Inferior parietal cortex (tissue), 1 donor: Measurements from ENCODE around the gene DPYD.
"Not testable (repeated sequence)": the region's sequence is repeated elsewhere in the genome, so short reads cannot be mapped to it uniquely, and the experiment has no call there.

Source experiments
- DNase-seq: peaks from one replicate; pipeline ENCODE4 v3.0.0-alpha.2; 2016; ENCODE audit errors: extremely low spot score

Gene DPYD

DNA sequence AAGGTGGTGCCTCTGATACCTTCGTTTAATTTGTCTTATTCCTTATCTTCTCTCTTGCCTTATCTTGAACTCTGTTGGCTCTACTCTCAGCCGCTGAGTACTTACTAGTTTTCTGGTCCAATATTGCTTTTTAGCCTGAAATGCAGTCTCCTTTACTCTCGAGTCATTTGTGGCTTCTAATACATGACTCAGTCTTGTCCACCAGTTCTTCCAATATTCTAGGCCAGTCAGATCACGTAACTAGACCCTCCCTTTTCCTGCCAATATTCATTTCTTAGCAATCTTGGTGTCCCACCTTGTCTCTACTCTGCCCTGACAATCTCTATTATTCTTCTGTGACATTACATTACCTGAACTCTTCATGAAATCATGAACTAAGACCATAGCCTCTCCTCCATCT is 555.8 kb downstream of the DPYD start:
- DNase-seq, result no peak

DNA sequence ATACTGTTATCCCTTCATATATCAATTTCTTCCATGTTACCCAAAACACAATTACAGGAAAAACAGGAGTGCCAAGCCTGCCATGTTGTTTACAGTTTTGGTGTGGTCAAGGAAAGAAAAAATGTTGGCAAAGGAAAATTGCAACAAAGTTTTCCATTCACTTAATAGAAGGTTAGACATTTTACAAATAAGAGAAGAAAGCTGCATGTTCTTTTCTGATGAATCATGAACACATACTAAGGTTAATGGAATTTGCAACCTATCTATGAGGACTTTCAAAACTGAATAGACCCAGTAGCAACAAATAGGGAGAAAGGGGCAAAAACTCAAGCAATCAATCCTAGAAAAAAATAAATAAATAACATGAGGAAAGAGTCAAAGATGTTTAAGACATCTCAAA is 556.7 kb downstream of the DPYD start:
- no peak for DNase-seq

DNA sequence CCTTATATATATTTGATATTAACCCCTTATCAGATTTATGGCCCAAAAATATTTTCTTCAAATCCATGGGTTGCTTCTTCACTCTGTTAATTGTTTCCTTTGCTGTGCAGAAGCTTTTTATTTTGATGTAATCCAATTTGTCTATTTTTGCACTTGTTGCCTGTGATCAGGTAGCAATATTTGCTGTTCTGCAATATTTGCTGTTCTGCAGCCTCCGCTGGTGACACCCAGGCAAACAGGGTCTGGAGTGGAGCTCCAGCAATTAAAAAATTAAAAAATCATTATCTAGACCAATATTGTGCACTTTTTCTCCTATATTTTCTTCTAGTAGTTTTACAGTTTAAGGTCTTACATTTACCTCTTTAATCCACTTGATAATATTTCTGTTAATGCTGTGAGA is 564.5 kb downstream of the DPYD start:
- no peak for DNase-seq

DNA sequence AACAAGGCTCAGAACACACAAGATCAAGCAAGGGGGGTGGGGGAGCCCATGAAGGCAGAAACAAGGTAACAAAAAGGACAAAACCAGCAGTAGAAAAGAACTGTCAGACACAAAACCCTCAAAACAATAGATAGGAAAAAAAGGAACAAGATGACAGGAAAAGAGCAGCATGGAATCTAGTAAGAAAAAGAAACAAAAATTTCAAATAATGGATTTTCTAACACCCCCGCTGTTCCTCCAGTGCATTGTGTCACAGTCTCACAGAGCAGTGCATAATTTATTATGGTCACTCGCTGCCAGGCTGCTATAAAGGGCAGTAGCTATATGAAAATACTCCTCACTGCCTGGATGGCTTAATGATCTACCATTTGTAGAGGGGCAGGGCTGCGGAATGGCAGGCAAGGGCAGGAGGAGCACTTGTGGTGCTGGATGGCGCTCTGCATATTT is 567.9 kb downstream of the DPYD start:
- no peak for DNase-seq

DNA sequence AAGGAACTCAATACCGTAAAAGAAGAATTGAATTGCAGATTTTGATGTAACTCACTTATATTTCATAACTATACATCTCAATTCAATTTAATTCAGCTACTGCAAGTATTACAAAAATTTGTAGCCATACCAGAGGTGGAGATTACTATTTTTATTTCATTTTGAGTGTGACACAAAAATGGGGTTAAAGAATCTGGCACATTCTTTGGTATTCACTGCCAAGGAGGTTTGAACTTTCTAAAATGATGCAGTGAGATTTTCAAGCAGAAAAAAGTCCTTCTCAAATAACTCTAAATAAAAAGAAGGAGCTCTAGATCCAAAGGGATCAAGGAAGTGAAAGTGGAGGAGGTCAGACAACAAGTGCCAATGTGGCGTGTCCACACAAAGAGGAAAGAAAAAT is 569.0 kb downstream of the DPYD start:
- DNase-seq, result no peak

DNA sequence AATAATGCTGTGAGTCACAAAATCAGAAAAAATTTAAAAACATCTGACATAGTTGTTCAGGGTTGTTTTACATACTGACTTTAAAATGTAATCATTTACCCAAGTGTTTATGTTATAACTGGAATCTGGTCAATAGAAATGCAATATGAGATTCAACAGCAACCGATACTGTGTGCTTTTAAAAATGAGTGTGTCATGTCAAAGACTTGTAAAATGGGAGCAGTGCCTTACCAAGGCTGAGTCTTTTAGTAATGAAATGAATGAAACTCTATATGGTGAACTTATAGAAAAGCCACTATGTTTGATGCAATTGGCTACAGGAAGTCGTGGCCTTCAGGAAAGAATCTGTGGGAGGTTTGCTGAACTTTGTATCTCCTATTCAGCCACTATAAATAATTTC is 570.2 kb downstream of the DPYD start:
- no peak for DNase-seq

DNA sequence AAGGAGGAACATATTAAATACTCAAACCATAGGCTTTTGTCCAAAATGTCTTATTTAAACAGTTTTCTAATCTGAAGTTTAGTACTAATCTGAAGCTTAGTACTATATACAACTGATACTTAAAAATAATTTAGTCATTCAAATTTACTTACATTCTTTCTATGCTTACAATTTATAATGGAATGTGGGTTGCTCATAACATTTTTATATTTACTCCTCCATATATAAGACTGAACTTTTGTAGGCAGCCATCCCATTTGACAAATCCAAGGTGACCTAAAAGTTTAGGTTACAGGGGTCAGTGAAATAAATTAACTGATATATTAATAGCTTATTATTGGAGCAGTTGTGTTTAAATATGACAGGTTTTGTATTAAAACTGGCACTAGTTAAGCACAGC is 570.6 kb downstream of the DPYD start:
- DNase-seq, result no peak

DNA sequence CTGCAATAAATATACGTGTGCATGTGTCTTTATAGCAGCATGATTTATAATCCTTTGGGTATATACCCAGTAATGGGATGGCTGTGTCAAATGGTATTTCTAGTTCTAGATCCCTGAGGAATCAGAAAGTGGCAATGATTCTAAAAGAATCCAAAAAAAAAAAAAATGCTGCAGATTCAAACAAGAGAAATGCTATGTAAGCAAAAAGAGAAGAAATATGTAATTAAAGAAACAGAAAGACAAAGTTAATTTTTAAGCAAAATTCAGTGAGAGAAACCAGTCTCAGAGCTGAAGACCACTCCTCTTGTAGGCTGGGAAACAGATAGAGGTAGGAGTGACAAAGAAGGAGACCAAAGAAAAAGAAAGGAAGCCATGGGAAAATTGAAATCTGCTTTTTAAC is 571.0 kb downstream of the DPYD start:
- DNase-seq, result not testable (repeated sequence)

DNA sequence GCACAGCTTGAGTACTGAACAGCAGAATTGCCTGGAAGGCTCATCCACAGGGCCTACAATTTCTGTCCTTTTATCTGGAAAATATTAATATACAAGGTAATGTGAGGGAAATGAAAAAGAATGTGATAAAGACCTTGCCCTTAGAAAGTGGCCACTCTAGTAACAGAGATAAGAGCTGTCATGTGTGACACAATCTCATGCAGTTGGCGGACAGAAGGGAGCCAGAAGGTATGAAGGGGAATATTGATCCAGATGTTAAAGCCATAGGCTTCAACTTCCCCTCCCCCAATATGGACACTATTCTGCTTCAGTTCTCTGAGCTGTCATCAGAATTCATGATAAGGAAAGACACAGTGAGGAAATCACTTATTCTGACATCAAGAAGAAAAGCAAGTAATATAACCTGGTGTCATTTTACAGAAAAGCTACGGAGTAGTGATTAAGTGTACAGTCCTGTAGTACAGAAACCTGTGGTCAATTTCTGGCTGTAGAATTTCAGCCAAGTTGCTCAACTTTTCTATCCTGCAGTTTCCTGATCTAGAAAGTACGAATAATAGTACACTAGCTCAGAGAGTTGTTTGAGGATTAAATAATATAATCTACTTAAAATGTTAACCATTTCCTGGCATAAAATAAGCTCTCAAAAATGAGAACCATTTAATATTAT is 572.1 kb downstream of the DPYD start:
- DNase-seq, result no peak

DNA sequence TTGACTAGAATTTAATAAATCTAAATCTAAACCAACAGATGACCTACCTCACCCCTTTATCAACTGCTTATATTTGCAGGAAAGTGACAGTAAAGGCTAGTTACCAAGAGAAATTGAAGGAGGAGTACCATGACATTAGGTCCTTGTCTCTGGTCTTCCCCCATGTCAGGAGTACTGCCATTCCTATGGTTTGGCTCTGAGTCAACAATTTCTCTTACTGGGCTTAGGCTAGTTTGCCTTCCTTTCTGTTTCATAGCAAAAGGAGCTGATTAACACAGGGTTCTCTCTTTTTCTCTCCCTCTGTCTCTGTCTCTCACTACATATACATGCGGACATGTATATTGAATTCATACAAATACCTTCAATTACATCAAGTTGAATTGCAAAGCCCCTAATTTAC is 579.9 kb downstream of the DPYD start:
- no peak for DNase-seq

DNA sequence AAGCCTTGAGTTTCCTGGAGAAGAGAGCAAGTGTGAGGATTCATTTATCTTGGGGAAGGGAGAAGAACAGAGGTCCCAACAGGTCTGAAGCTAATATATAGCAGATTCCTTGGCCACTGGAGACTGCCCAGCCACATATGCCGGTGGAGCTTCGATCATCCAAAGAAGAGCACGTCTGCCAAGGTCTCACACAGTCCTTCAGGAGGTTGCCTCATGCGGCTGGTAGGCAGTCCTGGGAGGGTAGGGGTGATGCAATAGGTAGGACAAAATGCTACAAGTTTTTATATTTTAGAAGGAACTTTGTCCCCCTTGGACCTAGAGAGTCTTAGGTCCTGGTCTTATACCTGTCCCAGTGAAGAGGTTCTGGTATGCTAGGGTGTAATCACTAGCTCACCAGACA is 582.5 kb downstream of the DPYD start:
- DNase-seq, result no peak

DNA sequence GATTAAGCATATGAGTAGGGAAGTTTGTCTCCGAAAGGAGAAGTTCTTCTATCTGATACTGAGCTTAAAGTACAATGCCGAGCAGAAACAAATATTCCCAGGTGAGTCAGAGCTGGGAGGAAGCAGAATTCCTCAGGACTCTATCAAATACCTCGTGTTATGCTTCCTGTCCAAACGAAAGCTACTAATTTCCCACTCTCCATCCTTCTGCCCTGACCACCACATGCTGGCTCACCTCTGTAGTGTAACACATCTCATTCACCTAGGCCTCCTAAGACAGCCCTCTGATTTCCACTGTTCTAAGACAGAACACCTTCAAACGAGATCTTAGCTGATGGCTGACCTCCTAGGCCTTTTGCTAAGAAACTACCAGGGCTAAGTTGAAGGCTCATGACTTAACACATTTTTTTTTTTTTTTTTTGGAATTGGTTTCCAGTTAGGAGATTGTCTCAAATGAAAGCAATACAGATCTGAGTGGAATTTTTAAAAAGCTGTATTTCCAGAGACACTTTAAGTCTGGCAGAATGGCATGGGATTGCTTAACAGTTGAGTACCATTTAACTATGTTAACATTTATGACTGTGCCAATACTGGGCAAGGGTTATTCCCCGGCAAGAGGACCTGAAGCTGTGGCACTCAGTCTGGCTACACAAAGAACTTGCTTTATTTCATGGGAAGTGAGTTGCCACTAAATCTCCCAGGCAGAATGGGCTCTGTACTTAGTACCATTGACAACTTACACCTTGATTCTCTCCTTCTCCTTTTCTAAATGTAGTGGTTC is 583.4 kb downstream of the DPYD start:
- DNase-seq, result no peak

DNA sequence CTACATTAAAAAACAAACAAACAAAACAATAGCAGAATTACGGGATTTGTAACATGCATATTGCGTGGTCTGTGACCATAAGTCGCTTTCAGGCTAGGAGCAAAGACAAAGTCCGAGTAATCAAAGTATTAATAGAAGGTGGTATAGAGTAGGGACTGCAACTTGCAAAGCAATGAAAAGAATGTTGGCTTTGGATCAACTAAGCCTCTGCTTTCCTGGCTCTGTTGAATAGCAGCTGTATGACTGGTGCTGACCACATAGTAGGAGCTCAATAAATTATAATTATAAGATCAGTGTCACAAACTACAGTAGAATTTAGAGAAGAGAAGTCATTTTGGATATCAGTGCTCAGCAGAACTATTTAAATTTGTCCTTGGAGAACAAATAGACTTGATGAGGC is 586.4 kb downstream of the DPYD start:
- no peak for DNase-seq

DNA sequence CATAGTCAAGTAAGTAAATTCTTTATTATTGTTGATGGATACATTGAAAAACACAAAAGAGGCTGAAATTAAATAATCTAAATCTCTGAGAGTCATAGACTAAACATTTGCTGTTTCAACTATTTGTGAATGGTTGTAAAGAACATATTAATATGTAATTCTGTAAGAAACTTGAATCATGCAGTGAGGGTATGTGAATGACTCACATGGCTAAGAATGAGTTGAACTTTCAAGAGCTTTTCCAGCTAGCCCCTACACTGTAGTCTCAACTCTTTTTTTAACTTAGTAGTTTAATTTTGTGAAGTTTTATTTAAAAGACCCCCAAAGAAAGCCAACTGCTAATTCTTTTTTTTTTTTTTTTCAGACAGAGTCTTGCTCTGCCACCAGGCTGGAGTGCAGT is 588.1 kb downstream of the DPYD start:
- no peak for DNase-seq

DNA sequence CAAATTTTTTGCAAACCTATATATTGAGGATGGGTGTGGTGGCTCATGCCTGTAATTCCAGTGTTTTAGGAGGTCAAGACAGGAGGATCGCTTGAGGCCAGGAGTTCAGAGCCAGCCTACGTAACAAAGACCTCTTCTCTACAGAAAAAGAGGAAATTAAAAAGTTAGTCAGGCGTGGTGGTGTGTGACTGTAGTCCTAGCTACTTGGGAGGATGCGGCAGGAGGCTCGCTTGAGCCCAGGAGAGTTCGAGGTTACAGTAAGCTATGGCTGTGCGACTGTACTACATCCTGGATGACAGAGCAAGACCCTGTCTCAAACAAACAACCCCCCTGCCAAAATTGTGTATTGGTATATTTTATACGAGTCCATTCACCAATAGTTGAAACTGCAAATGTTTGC is 589.7 kb downstream of the DPYD start:
- DNase-seq, result no peak

DNA sequence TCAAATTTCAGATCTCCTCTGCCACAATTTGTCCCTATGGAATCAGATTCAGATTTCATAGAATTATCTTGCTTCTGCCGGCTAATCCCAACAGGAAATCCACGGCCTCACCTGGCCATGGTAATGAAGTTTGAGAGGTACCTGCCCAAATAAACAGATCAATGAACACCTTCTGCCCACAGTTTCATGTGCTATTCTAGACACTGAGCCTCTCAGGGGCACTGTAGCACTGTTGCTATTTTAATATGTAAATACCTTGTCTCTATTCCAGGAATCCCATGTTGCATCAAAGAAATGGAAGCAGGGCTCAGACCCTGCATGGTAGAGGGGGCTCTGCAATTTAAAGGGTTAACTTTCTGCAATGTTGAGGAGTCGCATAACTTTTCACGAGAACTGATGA is 606.1 kb downstream of the DPYD start:
- no peak for DNase-seq

DNA sequence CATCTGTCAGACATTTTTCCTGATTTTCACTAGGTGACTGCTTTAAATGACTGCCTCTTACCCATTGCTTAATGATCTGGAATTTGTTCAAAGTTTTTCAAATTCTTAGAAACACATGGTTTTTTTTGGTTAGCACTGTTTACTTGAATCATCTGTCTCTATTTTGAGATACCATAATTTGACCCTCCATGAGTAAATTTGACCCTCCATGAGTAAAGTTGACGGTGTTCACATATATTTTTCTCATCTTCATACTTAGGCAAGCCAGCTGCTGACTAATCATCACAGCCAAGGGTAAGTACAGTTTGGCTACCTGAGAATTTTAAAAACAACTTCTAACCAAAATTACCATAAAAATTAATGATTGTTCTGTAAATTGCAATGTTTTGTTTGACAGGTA is 612.7 kb downstream of the DPYD start:
- DNase-seq, result no peak

DNA sequence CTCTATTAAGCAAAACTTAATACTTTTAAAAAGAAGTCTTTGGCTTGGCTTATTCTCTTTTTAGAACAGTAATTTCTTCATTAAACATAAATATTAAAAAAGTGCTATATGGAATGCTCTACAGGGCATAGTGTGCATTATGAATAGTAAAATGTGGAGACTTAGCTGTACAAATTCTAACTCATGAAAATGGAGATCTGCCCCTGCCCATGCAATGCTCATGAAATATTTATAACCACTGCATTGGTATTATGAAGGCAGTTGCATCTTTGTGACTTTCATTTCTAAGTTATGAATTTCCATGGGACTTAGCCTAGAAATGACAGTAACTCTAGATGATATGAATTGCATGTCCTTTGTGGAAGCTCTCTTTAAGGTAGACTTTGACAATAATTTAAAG is 613.3 kb downstream of the DPYD start:
- DNase-seq, result no peak

DNA sequence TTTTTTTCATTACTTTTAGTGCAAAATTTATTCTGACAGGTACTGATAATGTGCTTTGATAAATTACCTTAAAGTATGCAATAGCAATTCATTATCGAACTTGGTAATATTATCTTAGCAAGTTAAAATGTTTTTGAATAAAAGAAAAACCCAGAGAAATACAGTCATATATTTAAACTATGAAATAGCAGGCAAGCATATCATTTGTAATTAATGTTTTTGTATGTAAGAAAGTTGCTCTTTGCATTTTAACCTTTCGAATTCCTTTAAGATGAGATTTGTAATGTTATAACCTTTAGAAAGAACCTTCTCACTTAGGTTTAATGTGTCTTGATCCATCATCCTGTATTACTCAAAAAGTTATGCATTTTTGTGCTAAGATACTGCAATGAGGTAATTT is 613.7 kb downstream of the DPYD start:
- no peak for DNase-seq

DNA sequence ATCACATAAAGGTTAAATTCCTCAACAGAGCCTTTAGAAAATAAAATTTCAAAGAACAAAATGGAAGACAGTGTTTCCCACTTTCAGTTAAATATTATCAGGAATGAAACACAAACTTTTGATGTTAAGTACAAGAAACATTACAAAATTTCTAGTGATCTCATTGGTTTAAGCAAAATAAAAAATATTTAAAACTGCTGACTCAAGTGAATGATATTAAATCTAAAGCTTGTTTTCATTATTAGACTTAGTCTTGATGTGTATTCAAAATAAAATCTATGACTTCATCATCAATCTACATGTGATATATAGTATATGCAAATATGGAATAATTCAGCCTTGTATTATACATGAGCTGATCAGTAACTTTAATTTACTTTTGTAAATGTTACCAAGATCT is 614.3 kb downstream of the DPYD start:
- no peak for DNase-seq

DNA sequence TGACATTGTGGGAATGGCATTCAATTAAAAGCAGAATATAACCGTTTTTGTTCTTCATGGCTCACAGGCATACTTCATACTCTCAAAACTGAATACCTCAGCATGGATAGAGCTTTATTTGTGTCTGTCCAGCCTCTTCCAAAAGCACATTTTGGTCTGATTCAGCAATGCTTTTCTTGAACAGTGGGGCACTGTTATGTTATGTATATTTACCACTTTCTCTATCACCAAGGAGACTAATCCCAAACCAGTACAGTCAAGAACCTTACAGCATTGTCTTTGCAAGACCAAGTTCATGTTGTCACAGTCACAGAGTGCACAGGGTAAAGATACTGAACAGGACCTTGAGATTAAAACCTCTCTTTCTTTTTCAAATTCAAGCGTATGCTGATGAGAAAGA is 616.5 kb downstream of the DPYD start:
- DNase-seq, result no peak

DNA sequence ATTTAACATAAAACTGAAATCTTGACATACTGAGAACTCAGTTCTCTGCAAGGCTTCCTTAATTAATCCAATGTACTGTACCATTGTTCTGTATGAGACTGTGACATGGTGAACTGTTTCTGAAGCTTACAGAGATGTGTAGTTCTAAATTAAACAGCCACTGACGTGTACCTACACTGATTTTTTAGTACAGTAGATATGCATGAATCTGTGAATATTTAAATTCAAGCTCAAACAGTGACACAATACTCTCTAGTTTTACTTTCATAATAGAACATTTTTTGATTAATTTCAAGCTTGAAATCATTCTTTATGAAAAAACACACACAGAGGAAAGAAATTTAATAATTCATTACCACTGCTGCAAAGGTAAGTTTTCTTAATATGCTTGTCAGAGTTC is 621.9 kb downstream of the DPYD start:
- DNase-seq, result no peak

DNA sequence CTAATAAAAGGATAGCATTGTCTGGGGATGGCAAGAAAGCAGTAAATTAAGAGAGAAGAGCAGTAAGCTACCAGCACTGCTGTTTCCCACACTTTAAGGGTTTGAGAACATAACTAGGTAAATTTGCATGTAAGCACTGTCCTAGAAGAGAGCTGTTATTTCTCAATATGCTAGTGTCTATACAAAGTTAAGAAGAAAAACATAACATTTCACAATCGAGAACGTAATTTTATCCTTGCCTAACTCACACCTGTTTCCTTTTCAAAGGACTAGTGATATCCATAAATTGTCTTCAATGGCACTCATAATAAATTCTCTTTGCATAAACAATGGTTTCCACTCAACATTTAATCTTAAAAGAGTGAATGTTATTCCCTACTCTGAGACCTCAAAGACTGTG is 623.2 kb downstream of the DPYD start:
- no peak for DNase-seq

DNA sequence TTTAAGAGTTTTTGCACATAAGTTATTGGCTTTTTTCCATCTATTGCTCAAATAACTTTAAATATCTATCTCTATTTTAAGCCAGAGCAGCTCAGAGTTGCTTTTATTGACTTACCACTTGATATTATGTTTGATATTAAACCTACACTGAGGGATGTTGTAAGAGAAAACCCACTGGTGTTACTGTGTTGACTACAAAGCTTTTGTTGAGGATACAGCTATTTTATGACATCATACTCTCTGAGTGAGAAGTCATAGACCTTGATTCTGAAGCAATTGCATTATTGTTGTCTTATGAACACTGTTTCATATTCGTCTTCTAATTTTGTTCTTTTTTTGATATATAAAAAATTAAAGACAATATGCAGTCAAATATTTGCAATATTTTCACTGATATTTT is 638.9 kb downstream of the DPYD start:
- DNase-seq, result no peak
